GM12891 (cell line): Measurements from ENCODE around the gene ARID4B.

ENCODE experiments used
- PAX5 ChIP-seq: IDR thresholded peaks from 2 replicates; pipeline ENCODE4 v1.6.1; 2011; ENCODE audit warnings: low read length, moderate library complexity, mild to moderate bottlenecking; ENCODE audit not compliant: insufficient read depth, severe bottlenecking
- POLR2A ChIP-seq: IDR thresholded peaks from 2 replicates; pipeline ENCODE4 v1.6.1; 2011; ENCODE audit warnings: low read depth, low read length, control low read depth
- POLR2AphosphoS5 ChIP-seq: IDR thresholded peaks from 2 replicates; pipeline ENCODE4 v1.6.1; 2011; ENCODE audit warnings: low read depth, low read length, control low read depth
- TAF1 ChIP-seq: IDR thresholded peaks from 2 replicates; pipeline ENCODE4 v1.6.1; 2011; ENCODE audit warnings: low read depth, low read length, control low read depth

DNA sequence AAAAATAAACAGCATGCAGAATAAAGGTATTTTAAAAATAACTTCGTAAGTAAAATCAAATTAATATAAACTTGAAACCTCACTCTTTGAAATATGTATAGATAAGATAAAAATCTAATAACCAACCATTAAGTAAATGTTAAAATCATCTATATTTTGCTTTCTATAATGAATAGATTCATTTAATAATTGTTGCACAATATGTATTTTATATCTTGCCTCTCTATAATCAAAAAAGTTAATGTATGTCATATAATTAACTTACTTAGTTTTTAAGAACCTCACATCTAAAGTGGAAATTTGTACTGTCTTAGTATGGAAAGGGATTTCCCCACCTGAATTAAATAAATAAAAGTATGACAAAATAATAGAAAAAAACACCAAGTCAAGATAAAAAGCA lies 124.6 kb downstream of the ARID4B start:
- TF ChIP-seq TAF1 = no peak
- no peak for TF ChIP-seq POLR2A
- no peak for TF ChIP-seq PAX5
- TF ChIP-seq POLR2AphosphoS5 = no peak
